NB4 (cell line): Measurements from ENCODE around the gene LRP4.
"Not testable (repeated sequence)": the region's sequence is repeated elsewhere in the genome, so short reads cannot be mapped to it uniquely, and the experiment has no call there.

Experiments
- DNase-seq: peaks from one replicate; pipeline ENCODE4 v3.0.0; 2010; ENCODE audit warnings: low read depth
- H3K4me3 ChIP-seq: one replicate; pipeline ENCODE4 v1.5.1; 2011; ENCODE audit warnings: mild to moderate bottlenecking, low read depth, low read length, moderate library complexity
- MYC ChIP-seq: IDR thresholded peaks from 2 replicates; pipeline ENCODE4 v1.6.1; 2011; ENCODE audit warnings: low read depth, low read length
- POLR2A ChIP-seq: IDR thresholded peaks from 2 replicates; pipeline ENCODE4 v1.6.1; 2011; ENCODE audit warnings: mild to moderate bottlenecking; ENCODE audit not compliant: insufficient read length; ENCODE audit errors: extremely low read depth
- TF ChIP-seq, protein P1 (sequence below): IDR thresholded peaks from 2 replicates; pipeline ENCODE4 v1.6.1; 2011; ENCODE audit warnings: low read depth, low read length
- TF ChIP-seq, protein P2 (sequence below): IDR thresholded peaks from one replicate; pipeline ENCODE4 v1.5.1; 2012; ENCODE audit warnings: low read depth, low read length

LRP4 gene

DNA sequence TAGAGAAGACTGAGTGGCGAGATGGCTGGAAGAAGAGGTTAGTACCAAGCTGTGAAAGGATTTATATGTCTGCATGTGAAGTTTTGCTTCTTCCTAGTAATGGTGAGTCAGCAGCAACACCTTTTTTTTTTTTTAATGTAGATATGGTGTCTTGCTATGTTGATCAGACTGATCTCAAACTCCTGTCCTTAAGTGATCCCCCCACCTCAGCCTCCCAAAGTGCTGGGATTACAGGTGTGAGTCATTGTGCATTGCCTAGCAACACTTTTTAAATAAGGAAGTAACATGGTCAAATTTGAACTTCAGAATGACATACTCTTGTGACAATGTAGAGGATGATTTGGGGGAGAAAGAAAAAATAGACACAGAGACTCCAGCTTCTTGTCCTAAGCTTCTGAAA lies 11.7 kb upstream of the LRP4 start:
- H3K4me3 ChIP-seq = no peak overlapping the region
- peak; percentile 56 for DNase-seq
- TF ChIP-seq POLR2A (no peak), MYC (no peak)
- TF ChIP-seq, protein P1, sequence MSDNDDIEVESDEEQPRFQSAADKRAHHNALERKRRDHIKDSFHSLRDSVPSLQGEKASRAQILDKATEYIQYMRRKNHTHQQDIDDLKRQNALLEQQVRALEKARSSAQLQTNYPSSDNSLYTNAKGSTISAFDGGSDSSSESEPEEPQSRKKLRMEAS = no peak
- TF ChIP-seq, protein P2, sequence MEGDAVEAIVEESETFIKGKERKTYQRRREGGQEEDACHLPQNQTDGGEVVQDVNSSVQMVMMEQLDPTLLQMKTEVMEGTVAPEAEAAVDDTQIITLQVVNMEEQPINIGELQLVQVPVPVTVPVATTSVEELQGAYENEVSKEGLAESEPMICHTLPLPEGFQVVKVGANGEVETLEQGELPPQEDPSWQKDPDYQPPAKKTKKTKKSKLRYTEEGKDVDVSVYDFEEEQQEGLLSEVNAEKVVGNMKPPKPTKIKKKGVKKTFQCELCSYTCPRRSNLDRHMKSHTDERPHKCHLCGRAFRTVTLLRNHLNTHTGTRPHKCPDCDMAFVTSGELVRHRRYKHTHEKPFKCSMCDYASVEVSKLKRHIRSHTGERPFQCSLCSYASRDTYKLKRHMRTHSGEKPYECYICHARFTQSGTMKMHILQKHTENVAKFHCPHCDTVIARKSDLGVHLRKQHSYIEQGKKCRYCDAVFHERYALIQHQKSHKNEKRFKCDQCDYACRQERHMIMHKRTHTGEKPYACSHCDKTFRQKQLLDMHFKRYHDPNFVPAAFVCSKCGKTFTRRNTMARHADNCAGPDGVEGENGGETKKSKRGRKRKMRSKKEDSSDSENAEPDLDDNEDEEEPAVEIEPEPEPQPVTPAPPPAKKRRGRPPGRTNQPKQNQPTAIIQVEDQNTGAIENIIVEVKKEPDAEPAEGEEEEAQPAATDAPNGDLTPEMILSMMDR = no peak

DNA sequence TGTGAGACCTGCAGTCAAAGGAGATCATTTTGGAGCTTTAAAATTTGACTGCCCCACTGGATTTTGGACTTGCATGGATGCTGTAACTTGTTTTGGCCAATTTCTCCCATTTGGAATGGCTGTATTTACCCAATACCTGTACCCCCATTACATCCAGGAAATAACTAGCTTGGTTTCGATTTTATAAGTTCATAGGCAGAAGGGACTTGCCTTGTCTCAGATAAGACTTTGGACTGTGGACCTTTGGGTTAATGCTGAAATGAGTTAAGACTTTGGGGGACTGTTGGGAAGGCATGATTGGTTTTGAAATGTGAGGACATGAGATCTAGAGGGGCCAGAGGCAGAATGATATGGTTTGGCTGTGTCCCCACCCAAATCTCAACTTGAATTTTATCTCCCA lies 10.4 kb upstream of the LRP4 start:
- not testable (repeated sequence) for DNase-seq

DNA sequence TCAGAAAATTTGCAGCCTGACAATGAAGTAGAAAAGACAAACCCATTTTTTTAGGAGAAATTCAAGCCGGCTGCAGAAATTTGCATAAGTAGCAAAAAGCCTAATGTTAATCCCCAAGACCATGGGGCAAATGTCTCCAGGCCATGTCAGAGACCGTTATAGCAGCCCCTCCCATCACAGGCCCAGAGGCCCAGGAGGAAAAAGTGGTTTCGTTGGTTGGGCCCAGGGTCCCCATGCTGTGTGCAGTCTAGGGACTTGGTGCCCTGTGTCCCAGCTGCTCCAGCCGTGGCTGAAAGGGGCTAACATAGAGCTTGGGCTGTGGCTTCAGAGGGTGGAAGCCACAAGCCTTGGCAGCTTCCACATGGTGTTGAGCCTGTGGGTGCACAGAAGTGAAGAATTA lies 9.6 kb upstream of the LRP4 start:
- H3K4me3 ChIP-seq, DNase-seq: not testable (repeated sequence)

More for the DNA sequence above, 10.4 kb upstream of the LRP4 start:
- H3K4me3 ChIP-seq = not testable (repeated sequence)

DNA sequence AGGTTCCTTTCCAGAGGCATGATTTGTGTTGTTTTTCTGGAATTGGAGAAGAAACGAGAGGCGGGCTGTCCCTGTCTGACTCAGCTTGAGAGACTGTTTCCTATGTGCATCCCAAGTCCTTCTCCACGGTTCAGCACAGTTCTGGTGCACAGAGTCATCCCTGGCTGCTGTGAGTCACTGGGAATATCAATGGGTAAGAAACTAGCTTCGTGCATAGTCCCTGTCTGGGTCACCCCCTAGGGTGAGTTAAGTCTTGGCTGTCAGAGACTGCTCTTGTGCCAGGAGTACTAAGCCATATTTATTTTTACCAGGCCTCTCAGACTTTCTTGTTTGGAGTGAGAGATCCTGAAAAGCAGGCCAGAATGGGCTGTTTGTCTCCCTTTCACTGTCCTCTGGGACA lies 2.4 kb upstream of the LRP4 start:
- no peak for DNase-seq

DNA sequence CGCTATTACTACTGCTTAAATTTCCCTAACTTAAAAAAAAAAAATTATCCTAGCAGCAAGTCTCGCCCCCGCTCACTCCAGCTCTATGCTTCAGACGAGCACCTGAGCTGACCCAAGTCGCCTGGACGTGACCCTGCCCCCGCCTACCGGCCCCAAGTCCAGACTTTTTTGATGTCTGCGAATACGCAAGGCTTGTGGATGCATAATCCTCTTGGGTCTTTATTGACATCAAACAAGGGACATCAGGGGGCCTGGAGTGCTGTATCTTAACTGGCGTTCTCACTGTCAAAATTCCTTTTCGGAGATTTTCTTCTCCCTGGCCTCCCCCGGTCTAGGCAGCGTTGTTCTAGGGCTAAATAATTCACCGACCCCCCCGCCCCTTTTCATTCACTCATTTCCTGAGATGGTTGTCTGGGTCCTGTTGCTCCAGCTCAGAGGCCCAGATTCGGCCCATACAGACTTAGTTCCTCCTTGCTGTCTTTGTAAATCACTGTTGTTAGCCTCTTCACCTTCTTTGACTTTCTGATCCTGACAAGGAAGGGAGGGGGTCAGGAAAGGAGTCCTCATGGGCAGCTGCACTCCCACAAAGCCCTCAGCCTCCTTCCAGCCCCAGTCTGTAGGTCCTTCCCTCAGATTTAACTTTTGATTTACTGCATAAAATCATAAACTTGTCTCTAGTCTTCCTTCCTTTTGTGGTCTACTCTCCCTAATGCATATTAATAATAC lies 601 bp upstream of the LRP4 start:
- TF ChIP-seq MYC (no peak), POLR2A (no peak)
- TF ChIP-seq, protein P1 = no peak
- TF ChIP-seq, protein P2 = no peak
- no peak overlapping the region for H3K4me3 ChIP-seq
- no peak for DNase-seq

More for the DNA sequence above, 2.4 kb upstream of the LRP4 start:
- no peak overlapping the region for H3K4me3 ChIP-seq
- TF ChIP-seq, protein P2 = no peak
- TF ChIP-seq POLR2A (no peak), MYC (no peak)
- TF ChIP-seq, protein P1 = no peak

DNA sequence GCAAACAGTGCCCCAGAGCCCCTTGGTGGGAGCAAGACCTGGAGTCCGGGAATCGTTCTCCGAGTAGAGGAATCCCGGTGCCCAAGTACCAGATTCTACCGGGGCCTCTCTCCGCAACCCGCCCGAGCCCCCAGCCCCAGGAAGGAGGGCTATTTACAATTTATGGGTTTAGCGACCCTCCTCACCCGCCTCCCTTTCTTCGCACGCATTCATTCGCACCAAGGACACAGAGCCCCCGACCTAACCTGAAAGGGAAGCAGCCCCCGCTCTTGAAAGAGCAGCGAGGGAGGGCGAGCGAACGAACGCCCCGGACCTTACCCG lies 628 bp downstream of the LRP4 start:
- TF ChIP-seq, protein P2 = no peak
- no peak for TF ChIP-seq POLR2A
- TF ChIP-seq MYC = no peak
- TF ChIP-seq, protein P1 = no peak
- DNase-seq = no peak
- no peak overlapping the region for H3K4me3 ChIP-seq

GRCh38 chr11:46917109-46917761 lies 1.1 kb downstream of the LRP4 start:
- H3K4me3 ChIP-seq = peak overlapping the region; percentile 39
- no peak for DNase-seq
- no peak for TF ChIP-seq MYC
- no peak for TF ChIP-seq POLR2A
- TF ChIP-seq, protein P1 = no peak
- TF ChIP-seq, protein P2 = no peak
